RWPE1 (cell line): Measurements from ENCODE around the gene VPS11.

Experiments
- CTCF ChIA-PET: fragments of 350-600 bp; sonication (Branson Sonifier 250); formaldehyde crosslinking; extraction: SDS; loops from one replicate; lab custom pipeline; 2021; lab: Yijun Ruan, JAX
- POLR2A ChIA-PET: fragments of 400-600 bp; formaldehyde crosslinking; extraction: SDS; loops from one replicate; lab custom pipeline; 2020; ENCODE audit warnings: antibody characterized with exemption; ENCODE audit not compliant: low non-redundant PET; lab: Yijun Ruan, JAX
- DNase-seq: peaks from one replicate; pipeline ENCODE4 v3.0.0; 2012; ENCODE audit warnings: low spot score
- H3K27ac ChIP-seq: fragments of 450-650 bp; 2 replicates; pipeline ENCODE4 v1.5.1; 2017
- TF ChIP-seq, protein P1 (sequence below): fragments of 450-650 bp; conservative IDR thresholded peaks from 2 replicates; pipeline ENCODE4 v1.5.1; 2017; ENCODE audit warnings: low read depth, mild to moderate bottlenecking

The VPS11 gene

DNA sequence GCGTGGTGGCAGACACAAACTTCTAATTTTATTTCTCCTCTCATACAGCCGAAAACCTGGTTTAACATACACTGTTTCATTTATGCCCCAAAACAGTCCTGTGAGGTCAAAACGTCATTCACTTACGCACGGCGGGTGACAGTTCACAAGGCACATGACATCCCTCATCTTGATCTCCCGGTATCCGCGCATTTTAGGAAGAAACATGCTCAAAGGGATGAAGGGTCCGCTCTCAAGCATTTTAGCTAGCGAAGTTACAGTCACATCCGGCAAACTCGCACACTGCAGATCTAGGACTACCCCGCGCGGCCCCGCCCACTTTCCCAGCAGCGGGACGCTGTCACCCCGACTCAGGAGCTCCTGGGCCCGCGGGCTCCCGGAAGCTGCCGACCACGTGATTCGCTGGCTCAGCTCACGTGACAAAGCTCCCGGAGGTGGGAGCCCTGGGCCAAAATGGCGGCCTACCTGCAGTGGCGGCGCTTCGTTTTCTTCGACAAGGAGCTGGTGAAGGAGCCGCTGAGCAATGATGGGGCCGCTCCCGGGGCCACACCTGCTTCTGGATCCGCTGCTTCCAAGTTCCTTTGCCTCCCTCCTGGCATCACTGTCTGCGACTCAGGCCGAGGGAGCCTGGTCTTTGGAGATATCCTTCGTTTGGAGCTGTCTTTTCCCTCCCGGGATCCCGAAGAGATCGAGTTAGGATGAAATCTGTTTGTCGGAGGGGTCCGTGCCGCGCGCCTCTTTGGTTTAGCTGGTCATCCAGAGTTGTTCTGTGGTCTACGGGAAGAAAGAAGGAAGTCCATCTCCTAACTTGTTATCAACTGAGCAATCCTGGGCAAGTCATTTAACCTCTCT is at the start of gene VPS11:
Gene VPS11 (plus strand): TSS at position 448 of the 852 bp plus-strand sequence. CDS start 6 bp downstream, at position 454.
- peak within 1 kb of the TSS; percentile 90 for H3K27ac ChIP-seq
- peak; percentile 99 for DNase-seq
- ChIA-PET CTCF (interaction anchor here (0.6 to 0.9 kb wide), 2 partner anchors 11 kb away, joined by 3 to 4 read pairs; no protein-coding TSS in a partner anchor), POLR2A (interaction anchor here (0.6 to 1.2 kb wide), 4 partner anchors 11 to 27 kb away, joined by 3 to 23 read pairs (median 3); partner anchors contain the start of gene HMBS)
- TF ChIP-seq, protein P1, sequence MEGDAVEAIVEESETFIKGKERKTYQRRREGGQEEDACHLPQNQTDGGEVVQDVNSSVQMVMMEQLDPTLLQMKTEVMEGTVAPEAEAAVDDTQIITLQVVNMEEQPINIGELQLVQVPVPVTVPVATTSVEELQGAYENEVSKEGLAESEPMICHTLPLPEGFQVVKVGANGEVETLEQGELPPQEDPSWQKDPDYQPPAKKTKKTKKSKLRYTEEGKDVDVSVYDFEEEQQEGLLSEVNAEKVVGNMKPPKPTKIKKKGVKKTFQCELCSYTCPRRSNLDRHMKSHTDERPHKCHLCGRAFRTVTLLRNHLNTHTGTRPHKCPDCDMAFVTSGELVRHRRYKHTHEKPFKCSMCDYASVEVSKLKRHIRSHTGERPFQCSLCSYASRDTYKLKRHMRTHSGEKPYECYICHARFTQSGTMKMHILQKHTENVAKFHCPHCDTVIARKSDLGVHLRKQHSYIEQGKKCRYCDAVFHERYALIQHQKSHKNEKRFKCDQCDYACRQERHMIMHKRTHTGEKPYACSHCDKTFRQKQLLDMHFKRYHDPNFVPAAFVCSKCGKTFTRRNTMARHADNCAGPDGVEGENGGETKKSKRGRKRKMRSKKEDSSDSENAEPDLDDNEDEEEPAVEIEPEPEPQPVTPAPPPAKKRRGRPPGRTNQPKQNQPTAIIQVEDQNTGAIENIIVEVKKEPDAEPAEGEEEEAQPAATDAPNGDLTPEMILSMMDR: no peak

DNA sequence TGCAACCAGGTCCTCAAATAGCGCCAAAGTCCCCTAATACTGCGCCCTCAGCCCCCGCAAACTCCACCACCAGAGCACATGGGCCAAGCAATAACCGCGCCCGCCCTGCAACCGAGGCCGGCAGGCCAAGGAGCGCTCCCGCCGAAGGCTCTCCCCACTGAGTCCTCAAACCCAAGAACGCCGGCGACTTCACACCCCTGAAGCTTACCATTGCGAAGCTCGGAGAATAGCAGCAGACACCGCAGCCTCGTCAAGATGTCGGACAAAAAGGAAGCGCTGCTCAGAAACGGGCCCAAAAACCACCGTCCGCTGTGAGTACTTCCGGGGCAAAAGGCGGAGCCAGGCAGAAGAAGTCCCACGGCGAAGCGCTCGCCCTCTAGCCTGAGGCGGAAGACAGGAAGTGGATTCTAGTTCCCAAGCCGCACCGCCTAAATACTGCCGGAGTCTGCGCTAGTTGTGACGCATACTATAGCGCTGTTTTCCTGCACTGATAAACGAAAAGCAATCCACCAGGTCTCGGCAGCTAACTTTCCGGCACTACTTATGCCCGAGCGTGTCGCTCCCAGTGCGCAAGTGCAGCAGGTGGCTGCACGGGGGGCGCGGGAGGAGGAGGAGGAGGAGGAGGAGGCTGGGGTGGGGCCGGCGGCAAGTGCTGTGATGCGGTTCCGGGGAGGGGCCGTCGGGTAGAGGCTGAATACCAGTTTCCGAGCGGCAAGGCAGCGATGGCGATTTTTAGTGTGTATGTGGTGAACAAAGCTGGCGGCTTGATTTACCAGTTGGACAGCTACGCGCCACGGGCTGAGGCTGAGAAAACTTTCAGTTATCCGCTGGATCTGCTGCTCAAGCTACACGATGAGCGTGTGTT is 49.3 kb upstream of the VPS11 start, which contains the start of the genes RPS25 and TRAPPC4:
Gene RPS25 (minus strand): TSS at position 270 of the 865 bp plus-strand sequence. CDS start 59 bp downstream, at position 211.
Gene TRAPPC4 (plus strand): TSS at position 693 of the 865 bp plus-strand sequence. CDS start 30 bp downstream, at position 723.
- TF ChIP-seq, protein P1: no peak
- ChIA-PET CTCF (interaction anchor here (0.5 to 1.0 kb wide), 2 partner anchors 12 to 309 kb away, joined by 3 to 4 read pairs; partner anchors contain the start of gene SLC37A4), POLR2A (no interaction called here)
- peak within 1 kb of the TSS; percentile 99 for H3K27ac ChIP-seq
- DNase-seq: peak; percentile 91

DNA sequence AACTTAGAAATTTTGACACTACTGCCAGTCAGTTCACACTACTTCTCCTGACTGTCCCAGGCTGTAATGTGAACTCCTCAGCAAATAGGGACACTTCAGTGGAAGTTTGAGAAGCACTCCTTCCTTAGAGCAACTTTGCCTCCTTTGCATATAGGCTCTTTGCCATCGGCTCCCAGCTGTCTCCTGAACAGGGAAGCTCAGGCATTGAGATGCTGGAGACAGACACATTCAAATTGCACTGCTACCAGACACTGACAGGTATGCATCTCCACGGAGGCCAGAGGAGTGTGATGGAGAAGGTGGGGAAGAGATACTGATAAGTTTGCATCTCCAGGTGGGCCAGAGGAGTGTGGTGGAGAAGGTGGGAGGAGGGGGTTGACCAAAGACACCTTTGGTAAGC is 47.6 kb upstream of the VPS11 start:
- no peak for DNase-seq
- CTCF ChIA-PET: interaction anchor here (0.8 kb wide), 1 partner anchor 132 kb away, joined by 4 read pairs; no protein-coding TSS in a partner anchor
- POLR2A ChIA-PET: no interaction called here
- H3K27ac ChIP-seq: peak overlapping the region; percentile 38
- TF ChIP-seq, protein P1: no peak

DNA sequence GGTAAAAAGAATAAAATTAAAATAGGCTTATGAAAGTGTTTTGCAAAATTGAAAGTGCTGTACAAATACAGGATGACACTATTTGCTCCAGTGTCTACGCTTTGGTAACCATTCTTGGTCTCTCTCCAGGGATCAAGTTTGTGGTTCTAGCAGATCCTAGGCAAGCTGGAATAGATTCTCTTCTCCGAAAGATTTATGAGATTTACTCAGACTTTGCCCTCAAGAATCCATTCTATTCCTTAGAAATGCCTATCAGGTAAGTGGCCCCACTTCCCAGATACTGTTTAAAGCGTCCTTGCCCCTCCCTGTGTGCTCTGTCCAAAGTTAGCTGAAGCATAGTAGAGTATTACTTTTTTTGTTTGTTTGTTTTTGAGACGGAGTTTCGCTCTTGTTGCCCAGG is 46.0 kb upstream of the VPS11 start:
- TF ChIP-seq, protein P1: no peak
- ChIA-PET POLR2A (no interaction called here), CTCF (no interaction called here)
- DNase-seq: no peak
- H3K27ac ChIP-seq: peak overlapping the region; percentile 44; the same call in 1 of the 2 replicates

DNA sequence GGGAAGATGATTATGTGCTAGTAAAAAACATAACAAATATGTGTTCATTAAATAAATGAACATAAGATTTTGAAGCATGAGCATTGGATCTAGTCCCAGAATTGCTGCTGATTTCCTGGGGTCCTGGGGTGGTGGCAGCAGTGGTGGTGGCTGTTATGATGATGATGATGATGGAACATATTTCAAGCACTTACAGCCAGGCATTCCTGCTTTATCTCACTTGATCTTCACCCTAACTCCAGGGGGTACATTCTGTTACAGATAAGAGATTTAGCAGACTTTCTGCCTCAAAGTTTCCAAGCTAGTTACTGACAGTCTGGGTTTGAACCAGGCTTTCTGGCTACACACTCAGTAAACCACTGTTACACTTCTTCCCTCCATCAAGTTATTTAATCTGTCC is 43.9 kb upstream of the VPS11 start:
- H3K27ac ChIP-seq: no peak overlapping the region
- DNase-seq: no peak
- POLR2A ChIA-PET: no interaction called here
- CTCF ChIA-PET: no interaction called here
- TF ChIP-seq, protein P1: no peak
